HG03520 (cell line): ENCODE measurements around the gene DNAJC30.

Source experiments
- ATAC-seq: cut with Tn5 transposase; IDR thresholded peaks from one replicate; pipeline ENCODE4 v1.9.1; 2021; ENCODE audit warnings: mild to moderate bottlenecking, moderate library complexity; ENCODE audit not compliant: unreplicated experiment

The DNAJC30 gene

DNA sequence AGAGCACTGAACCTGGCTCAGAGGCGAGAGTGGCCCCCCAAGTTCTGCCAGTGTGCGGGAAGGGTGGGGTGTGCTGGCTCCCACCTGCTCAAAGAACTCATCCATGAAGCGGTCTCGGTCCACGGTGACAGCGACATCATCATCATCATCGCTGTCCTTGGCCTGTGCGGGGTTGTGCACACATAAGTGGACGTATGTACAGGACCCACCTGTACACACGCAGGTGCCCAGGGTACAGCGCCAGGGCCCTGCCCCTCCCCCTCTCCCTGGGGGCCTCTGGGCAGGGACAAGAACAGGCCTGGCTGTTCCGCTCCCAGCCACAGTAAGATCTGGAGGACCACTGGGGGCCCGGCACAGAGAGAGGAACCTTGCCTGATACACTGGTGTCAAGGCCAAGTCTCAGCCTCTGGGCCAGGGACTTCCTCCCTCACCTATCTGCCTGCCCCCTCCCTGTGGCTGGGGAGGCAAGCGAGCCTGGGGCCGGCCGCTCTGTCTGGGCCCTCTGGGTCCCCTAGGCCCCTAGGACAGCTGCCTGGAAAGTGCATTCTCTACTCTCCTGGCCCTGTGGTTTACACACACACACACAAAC, 25.8 kb upstream of the DNAJC30 start:
- ATAC-seq = no peak

DNA sequence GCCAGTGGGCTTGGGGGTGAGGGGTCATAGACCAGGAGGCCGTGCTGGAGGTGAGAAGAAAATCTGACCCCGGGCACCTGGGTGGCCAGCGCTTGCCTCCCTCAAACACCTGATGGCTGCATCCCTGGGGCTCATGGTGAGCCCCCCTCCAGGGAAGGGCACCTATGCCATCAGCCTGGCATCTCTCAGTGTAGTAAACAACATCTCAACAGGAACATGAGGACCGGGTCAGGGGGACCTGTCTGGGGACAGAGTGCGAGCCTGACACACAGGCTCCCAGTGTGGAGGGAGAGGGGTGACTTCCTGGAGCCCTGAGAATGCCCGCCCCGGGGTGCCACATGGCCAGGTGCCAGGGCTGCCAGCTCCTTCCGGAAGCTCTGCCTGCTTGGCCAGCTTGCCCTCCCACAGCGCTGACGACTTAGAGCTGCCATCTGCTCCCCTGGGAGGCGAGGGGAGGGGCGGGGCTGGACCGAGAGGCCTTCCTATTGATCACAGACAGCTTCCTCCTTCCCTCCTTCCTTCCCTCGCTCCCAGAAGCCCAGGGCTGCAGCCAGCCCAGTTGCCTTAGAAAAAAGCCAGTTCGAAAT, 23.9 kb upstream of the DNAJC30 start:
- no peak for ATAC-seq

GRCh38 chr7:73706126-73707044, 23.1 kb upstream of the DNAJC30 start:
- ATAC-seq = no peak

DNA sequence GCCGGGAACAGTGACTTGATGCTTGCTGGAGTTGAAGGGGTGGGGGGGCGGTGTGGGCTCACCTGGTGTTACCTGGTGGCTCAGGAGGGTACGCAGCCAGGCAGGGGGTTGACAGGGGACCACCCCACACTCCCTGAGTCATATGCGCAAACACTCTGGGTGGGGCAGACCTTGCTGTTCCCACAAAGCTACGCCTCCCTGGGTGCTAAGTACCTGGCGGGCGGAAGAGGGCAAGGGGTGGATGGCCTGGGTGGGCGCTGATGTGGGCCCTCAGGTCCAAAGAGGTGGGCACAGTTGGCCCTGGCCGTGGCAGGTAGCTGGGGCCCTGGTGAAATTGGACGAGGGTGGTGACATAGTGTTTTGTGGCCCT, 22.3 kb upstream of the DNAJC30 start:
- ATAC-seq = no peak

DNA sequence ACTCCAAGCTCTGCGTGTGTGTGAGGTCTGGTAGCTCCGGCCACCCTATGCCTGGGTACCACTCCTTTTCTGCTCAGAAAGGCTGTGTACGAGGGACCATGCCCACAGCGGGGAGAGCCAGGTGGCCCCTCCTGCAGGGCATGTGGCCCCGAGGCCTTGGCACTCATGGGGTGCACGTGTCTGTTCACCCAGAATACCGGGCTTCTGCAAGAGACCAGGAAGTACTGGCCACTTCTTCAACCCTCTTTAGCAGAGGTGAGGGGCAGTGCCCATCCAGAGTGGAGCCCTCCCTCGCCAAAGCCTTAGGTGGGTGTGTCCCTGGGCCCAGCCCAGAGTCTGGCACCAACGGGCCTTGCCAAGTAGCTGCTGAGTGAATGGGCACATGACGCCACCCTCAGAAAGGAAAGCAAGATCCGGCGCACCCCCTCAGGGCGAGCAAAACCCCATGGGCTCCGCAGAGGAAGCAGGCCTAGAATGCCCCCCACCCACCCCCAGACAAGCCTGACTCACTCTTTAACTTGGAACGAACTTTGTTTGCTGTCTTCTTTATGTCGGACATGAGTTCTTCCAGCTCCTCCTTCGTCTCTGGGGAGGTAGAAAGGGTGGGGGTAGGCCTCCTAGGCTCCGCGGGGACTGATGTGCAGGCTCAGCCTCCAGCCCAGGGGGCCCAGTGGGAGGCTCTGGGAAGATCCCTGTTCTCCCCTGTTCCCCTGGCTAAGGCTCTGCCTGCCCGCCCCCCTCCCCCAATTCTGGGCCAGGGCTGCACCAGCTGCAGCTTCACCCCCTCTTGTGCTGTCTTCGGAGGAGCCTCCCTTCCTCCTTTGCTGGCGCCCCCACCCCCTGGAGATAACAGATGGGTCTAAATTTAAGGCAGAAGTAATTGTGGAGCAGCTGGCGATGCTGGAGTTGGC, 21.6 kb upstream of the DNAJC30 start:
- ATAC-seq = no peak

GRCh38 chr7:73703757-73704639, 20.7 kb upstream of the DNAJC30 start:
- no peak for ATAC-seq

GRCh38 chr7:73703225-73703624, 20.0 kb upstream of the DNAJC30 start:
- ATAC-seq = no peak

GRCh38 chr7:73702665-73703064, 19.4 kb upstream of the DNAJC30 start:
- no peak for ATAC-seq

DNA sequence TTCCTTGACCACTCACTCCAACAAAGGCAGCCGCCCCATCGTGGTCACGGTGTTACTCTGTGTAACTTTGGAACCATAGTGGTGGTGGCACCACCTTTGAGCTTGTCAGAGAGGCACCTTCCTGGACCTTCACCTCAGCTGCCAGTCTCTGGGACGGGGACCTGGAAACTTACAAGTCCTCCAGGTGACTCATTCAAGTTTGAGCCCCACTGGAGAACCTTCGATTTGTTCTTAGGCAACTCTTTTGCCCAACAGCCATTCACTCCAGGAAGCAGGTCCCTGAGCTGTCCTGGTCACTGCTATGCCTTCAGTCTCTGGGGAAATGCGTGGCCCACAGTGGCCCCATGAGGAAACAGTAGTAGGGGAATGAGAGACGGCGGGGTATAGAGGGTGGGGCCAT, 19.0 kb upstream of the DNAJC30 start:
- no peak for ATAC-seq

DNA sequence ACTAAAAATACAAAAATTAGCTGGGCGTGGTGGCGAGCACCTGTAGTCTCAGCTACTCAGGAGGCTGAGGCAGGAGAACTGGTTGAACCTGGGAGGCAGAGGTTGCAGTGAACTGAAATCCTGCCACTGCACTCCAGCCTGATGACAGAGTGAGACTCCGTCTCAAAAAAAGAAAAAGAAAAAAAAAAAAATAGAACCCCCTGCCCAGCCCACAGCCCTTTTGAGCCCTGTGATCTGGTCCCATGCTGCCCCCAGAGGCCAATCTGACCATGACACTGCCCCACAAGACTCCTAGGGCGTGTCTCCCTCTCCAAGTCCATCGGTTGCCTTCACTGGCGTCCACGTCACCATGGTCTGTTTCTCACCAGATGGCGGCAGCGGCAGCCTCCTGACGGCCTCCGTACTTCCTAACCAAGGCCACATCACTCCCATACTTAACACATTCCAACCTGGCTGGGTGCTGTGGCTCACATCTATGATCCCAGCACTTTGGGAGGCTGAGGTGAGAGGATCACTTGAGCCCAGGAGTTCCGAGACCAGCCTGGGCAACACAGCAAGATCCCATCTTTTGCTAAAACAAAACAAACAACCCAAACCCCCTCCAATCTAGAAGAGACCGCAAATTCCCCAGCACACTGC, 18.2 kb upstream of the DNAJC30 start:
- ATAC-seq = no peak

DNA sequence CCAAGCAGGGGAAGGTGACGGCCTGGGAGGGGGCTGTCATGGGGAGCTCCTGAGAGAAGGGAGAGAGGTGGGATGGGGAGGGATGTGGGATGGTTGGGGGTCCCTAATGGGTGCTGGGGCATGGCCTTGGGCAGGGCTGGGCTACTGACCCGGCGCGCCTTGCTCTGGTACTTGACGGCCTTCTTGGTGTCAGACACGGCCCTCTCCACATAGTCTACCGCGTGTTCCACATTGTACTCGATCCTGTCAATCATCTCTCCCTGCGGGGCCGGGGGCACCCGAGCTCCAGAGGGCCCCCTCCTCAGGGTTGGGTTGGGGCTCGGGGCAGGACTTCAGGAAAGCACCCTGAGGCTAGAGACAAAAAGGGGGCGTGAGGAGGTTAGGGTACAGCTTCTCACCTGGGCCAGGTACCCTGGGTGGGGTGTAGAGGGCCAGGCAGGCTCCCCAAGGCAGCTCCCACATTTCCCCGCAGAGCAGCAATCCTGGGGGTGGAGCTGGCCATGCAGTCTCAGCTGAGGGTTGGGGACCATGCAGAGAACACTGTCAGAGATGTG, 17.4 kb upstream of the DNAJC30 start:
- no peak for ATAC-seq

DNA sequence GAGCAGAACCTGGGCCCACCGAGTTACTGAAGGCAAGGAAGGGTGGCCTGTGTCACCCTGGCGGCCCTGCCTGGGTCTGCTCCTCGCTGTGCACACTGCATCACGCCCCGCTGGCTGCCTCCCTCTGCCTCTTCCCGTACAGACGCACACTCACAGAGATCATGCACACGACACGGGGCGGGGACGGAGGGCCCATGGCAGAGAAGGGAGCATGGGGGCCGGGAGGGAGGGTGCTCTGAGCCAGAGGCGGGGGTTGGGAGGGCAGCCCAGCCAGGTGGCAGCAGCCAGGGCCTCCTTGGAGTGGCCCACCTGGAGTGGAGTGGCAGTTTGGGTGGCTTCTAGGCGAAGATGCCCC, 16.8 kb upstream of the DNAJC30 start:
- ATAC-seq = no peak

GRCh38 chr7:73699370-73700068, 16.3 kb upstream of the DNAJC30 start:
- no peak for ATAC-seq

GRCh38 chr7:73698410-73698809, 15.2 kb upstream of the DNAJC30 start:
- ATAC-seq = no peak

- ATAC-seq = no peak
Measured at GRCh38 chr7:73696372-73696771, 13.1 kb upstream of the DNAJC30 start.

- no peak for ATAC-seq
Measured at GRCh38 chr7:73690646-73691045, 7.4 kb upstream of the DNAJC30 start.

GRCh38 chr7:73688288-73688687, 5.0 kb upstream of the DNAJC30 start:
- ATAC-seq = no peak

DNA sequence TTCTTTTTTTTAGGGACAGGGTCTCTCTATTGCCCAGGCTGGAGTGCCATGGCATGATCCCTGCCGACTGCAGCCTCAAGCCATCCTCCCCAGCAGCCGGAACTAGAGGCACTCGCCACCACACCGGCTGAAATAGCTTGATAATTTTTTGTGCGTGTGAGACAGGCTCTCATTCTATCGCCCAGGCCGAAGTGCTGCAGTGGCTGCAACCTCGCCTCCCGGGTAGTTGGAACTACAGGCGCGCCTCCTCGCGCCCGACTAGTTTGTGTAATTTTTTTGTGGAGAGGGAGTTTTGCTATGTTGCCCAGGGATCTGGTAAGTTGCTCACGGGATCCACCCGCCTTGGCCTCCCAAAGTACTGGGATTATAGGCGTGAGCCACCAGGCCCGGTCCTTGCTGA, 2.1 kb upstream of the DNAJC30 start:
- ATAC-seq = no peak
